HepG2 (cell line): ENCODE results near the gene NLRC5. TPM values are rescaled to one million over a fixed set of nuclear protein-coding genes. Genes with fewer than 3 reads are reported as not detected.
A peak's percentile ranks its signal among the peaks of the same experiment; 100 is the strongest.

Source experiments
- BCL3 ChIP-seq: sonication (generic); formaldehyde crosslinking; IDR thresholded peaks from 2 replicates; pipeline ENCODE4 v1.5.1; 2020; ENCODE audit warnings: mild to moderate bottlenecking, missing genetic modification reagents, moderate library complexity
- CREB3 ChIP-seq: sonication (generic); formaldehyde crosslinking; IDR thresholded peaks from 2 replicates; pipeline ENCODE4 v1.5.0; 2020; ENCODE audit warnings: missing genetic modification reagents
- GRHL1 ChIP-seq: sonication (generic); formaldehyde crosslinking; conservative IDR thresholded peaks from 2 replicates; pipeline ENCODE4 v1.8.0; 2022; ENCODE audit warnings: missing genetic modification reagents
- IKZF5 ChIP-seq: IDR thresholded peaks from 2 replicates; pipeline ENCODE4 v1.6.1; 2018; ENCODE audit warnings: missing genetic modification reagents, mild to moderate bottlenecking, missing compliant biosample characterization
- KMT2A ChIP-seq: sonication (generic); formaldehyde crosslinking; IDR thresholded peaks from 2 replicates; pipeline ENCODE4 v1.4.0; 2020; ENCODE audit warnings: missing genetic modification reagents
- NR2C2 ChIP-seq: sonication (generic); formaldehyde crosslinking; IDR thresholded peaks from 2 replicates; pipeline ENCODE4 v1.4.0; 2020; ENCODE audit warnings: missing genetic modification reagents, mild to moderate bottlenecking, moderate library complexity, borderline replicate concordance
- RXRA ChIP-seq: sonication (generic); formaldehyde crosslinking; IDR thresholded peaks from 2 replicates; pipeline ENCODE4 v1.5.1; 2020; ENCODE audit warnings: missing genetic modification reagents
- SMC3 ChIP-seq: IDR thresholded peaks from 2 replicates; pipeline ENCODE4 v1.6.1; 2011; ENCODE audit warnings: low read length, improper control_type of control experiment
- THAP11 ChIP-seq: IDR thresholded peaks from 2 replicates; pipeline ENCODE4 v1.6.1; 2016; ENCODE audit warnings: missing biosample characterization, missing genetic modification reagents
- ZBTB33 ChIP-seq: sonication (generic); formaldehyde crosslinking; IDR thresholded peaks from 2 replicates; pipeline ENCODE4 v1.4.0; 2020; ENCODE audit warnings: missing genetic modification reagents
- ZHX2 ChIP-seq, 2 experiments: sonication (generic) in 1 of 2; formaldehyde crosslinking in 1 of 2; IDR thresholded peaks; 2 replicates each; pipeline versions ENCODE4 v1.6.1 to v1.9.0; 2014 to 2022; ENCODE audit warnings: antibody characterized with exemption in 1 of 2, borderline replicate concordance in 1 of 2, inconsistent platforms in 1 of 2, low read depth in 1 of 2, missing genetic modification reagents in 1 of 2
- ZNF205 ChIP-seq: IDR thresholded peaks from 2 replicates; pipeline ENCODE4 v1.6.1; 2018; ENCODE audit warnings: missing biosample characterization, missing genetic modification reagents
- ZNF713 ChIP-seq: sonication (generic); formaldehyde crosslinking; IDR thresholded peaks from 2 replicates; pipeline ENCODE4 v1.4.0; 2020; ENCODE audit warnings: mild to moderate bottlenecking, missing genetic modification reagents
- ZSCAN21 ChIP-seq: sonication (generic); formaldehyde crosslinking; IDR thresholded peaks from 2 replicates; pipeline ENCODE4 v1.8.0; 2022; ENCODE audit warnings: mild to moderate bottlenecking, missing genetic modification reagents, moderate library complexity, borderline replicate concordance
- polyA plus RNA-seq, 8 experiments: library from polyadenylated mRNA; depleted of rRNA in 3 of 8; stranded (reverse) in 7 of 8; unstranded in 1 of 8; fragments of >200 nt; fragmentation: Illumina TruSeq in 4 of 8; extraction: Trizol in 4 of 8; gene quantifications; 2 replicates each; pipeline versions ENCODE4 v1.2.1 to v1.2.3, GENCODE V29; 2011 to 2016; ENCODE audit warnings: low read depth in 4 of 8, missing spikeins in 1 of 8, mixed read lengths in 1 of 8; ENCODE audit not compliant: insufficient read depth in 1 of 8
- total RNA-seq, 5 experiments: library from RNA; depleted of rRNA; stranded (reverse); fragments of >200 nt; fragmentation: Illumina TruSeq; extraction: Trizol; gene quantifications; 2 replicates each; pipeline ENCODE4 v1.2.3, GENCODE V29; 2016; ENCODE audit warnings: low read depth in 1 of 5

The NLRC5 gene
- total and polyA plus RNA-seq, 2 of the 13 experiments (the other 11 are each of a cell fraction or from before 2014, with no cell fraction given), result 6.3 to 12.7 TPM

GRCh38 chr16:57084257-57084770, 95.0 kb downstream of the NLRC5 start (continued):
- TF ChIP-seq ZHX2 (IDR thresholded peaks at IDR 0.05; ENCODE audit: low read depth) (no peak), ZHX2 (CRISPR knock-in tag; IDR thresholded peaks at IDR 0.05; ENCODE audit: borderline replicate concordance) (no peak), SMC3 (peak; percentile 91), NR2C2 (peak; percentile 41; the same call in 1 of the 2 replicates), ZNF205 (peak; percentile 39; the same call in 1 of the 2 replicates), THAP11 (CRISPR knock-in tag) (peak; percentile 35; the same call in 1 of the 2 replicates), KMT2A (0 out of 2 replicates have a peak, but pooled peaks have one; percentile 53), ZBTB33 (CRISPR knock-in tag) (peak; percentile 13; the same call in 1 of the 2 replicates), RXRA (CRISPR knock-in tag) (peak; percentile 80), IKZF5 (CRISPR knock-in tag) (0 out of 2 replicates have a peak, but pooled peaks have one; percentile 53), GRHL1 (CRISPR knock-in tag) (no peak), CREB3 (no peak), BCL3 (0 out of 2 replicates have a peak, but pooled peaks have one; percentile 7), ZNF713 (CRISPR knock-in tag) (no peak), ZSCAN21 (CRISPR knock-in tag) (no peak)
